Fibroblast of skin of right quadriceps (primary cell): ENCODE measurements around the gene FREM1.
"Not testable (repeated sequence)": the region's sequence is repeated elsewhere in the genome, so short reads cannot be mapped to it uniquely, and the experiment has no call there.

ENCODE experiments used
- DNase-seq: peaks from one replicate; pipeline ENCODE4 v3.0.0-alpha.2; 2013

The FREM1 gene, protein sequence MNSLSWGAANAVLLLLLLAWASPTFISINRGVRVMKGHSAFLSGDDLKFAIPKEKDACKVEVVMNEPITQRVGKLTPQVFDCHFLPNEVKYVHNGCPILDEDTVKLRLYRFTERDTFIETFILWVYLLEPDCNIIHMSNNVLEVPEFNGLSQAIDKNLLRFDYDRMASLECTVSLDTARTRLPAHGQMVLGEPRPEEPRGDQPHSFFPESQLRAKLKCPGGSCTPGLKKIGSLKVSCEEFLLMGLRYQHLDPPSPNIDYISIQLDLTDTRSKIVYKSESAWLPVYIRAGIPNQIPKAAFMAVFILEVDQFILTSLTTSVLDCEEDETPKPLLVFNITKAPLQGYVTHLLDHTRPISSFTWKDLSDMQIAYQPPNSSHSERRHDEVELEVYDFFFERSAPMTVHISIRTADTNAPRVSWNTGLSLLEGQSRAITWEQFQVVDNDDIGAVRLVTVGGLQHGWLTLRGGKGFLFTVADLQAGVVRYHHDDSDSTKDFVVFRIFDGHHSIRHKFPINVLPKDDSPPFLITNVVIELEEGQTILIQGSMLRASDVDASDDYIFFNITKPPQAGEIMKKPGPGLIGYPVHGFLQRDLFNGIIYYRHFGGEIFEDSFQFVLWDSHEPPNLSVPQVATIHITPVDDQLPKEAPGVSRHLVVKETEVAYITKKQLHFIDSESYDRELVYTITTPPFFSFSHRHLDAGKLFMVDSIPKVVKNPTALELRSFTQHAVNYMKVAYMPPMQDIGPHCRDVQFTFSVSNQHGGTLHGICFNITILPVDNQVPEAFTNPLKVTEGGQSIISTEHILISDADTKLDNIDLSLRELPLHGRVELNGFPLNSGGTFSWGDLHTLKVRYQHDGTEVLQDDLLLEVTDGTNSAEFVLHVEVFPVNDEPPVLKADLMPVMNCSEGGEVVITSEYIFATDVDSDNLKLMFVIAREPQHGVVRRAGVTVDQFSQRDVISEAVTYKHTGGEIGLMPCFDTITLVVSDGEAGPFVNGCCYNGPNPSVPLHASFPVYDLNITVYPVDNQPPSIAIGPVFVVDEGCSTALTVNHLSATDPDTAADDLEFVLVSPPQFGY (N-terminal part only)

DNA sequence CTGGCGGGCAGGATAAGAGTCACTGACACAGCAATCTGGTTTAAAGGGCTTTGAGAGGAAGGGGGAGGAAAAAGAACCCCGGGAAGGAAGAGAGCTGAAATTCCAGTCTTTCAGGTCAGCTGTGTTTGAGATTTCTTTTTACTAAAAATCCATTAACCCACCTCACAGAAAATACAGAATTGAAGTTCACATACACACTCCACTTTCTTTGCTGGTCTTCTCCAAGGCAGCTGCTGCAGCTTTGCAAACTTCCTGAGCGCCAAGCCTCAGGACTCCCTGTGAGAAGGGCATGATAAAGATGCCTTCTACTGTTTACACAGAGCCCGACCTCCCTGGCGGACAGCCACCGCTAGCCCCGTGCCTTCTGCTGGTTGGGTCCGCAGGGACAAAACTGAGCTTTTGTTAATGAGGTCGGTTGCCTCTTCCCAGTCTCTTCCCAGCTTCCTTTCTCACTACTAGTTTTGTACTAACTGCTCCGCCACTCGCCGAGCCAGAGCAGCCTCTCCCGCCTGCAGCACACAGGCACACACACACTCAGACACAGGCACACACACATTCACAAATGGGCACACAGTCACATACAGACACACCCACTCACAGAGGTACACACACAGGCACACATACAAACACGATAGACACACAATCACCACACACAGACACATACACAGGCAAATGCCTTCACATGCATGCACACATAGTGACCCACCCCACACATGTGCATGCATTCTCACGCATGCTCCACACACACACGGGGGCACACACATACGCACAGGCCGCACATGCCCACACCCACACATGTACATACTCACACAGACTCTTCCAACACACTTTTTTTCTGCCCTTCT, at the start of gene FREM1:
FREM1 (minus strand) TSS at position 468 of the 845 bp plus-strand sequence. CDS start 41,451 bp downstream, outside the sequence.
- DNase-seq, result peak; percentile 23

DNA sequence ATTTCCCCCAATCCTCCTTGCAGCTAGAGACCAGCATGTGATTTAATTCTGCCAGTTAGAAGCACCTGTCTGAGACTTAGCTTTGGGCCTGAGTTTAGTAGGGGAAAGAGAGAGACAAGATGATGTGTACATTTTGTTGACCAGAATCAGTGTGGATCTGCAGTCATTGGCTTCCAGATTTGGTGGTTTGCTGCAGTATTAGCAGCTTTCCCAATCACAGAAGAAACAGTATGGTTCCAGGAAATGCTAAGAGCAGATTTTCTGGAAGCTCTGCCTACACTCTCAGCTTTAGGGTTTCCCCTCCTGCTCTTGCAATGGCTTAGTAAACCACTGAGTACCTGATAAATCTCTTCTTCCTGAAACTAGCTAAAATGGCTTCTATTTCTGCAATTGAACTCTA, 48.8 kb upstream of the FREM1 start:
- DNase-seq, result no peak

DNA sequence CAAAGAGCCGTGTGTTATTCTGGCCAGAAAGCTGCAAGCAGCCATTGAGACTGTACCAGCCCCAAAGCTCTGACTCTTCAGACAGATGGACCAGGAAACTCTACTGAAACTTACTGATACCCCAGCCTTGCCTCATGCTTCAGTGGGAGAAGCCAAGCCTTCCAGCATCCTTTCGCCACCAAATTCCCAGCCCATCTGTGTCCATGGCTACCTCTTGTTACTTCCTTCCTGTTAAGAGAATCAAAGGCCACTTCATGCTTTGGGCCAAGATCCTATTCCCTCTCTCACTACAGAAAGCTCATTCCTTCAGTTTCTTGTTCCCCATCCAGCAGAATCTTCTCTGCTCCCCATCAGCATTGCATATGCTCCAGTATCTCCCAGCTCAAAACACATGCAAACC, 46.9 kb upstream of the FREM1 start:
- DNase-seq, result no peak

DNA sequence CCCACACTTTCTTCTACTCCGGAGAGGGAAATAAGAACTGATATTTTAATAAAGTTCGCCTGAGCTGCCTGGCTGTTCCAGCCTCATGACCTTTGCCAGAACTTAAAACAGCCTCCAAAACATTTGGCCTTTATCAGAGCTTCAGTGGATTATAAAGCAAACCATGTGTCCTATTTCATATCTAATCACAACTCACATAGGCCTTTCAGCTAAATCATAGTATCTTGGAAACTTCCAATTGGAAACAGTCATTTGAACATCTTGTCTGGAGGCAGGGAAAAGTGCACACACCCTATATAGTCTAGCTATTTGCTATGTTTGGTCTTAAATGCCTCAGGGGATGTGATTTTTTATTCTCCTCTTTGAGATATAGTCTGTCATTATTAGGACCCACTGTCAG, 46.0 kb upstream of the FREM1 start:
- no peak for DNase-seq

DNA sequence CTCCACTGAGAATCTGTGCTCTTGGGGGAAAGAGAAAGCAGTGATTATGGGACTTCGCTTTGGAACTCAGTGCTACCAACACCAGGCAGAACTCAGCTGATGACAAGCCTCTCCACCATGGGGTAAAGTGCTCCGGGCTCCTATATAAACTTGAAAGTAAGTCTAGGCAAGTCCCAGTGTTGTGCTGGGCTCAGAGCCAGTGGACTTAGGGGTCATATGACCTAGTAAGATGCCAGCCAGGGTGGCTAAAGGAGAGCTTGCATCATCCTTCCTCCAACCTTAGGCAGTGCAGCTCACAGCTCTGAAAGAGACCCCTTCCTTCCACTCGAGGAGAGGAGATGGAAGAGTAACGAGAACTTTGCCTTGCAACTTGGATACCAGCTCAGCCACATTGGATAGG, 35.1 kb upstream of the FREM1 start:
- no peak for DNase-seq

DNA sequence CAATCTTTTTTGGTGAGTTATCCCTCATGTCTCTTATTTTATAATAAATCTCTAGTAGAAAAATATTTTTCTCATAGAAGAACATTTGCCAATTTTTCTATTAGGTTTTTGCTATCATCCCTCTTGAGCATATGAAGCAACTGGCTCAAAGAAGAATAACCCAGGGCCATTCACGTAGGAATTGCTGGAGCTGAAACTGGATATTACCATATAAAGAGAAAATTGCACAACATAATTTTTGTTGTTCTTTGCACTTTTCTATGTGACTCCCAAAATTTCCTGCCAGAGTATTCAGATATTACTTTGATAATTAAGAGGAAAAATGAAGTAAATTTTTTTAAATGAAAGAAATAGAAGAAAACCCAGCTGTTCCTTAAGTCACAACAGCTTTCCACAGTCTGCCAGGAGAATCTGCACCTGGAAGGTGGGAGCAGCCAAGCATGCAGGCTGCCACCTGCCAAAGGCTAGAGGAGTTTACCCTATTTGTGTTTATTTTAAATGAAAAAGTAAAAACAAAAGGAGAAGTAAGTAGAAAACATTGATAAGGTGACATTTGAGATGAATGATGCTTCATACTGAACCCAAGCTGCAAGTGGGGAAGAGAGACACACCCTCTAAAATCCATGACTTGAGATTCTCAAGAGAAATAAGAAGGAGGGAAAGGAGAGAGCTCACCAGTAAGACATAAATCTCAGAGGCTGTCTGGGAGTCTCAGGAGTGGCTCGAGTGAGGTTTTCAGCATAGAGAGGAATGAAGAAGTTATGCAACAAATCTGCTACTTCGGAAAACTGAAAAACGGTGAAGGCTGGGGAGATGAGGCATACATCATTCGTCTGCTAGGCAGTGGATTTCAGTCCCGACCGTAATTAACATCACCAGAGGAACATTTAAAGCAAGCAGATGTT, 31.5 kb upstream of the FREM1 start:
- peak; percentile 19 for DNase-seq

DNA sequence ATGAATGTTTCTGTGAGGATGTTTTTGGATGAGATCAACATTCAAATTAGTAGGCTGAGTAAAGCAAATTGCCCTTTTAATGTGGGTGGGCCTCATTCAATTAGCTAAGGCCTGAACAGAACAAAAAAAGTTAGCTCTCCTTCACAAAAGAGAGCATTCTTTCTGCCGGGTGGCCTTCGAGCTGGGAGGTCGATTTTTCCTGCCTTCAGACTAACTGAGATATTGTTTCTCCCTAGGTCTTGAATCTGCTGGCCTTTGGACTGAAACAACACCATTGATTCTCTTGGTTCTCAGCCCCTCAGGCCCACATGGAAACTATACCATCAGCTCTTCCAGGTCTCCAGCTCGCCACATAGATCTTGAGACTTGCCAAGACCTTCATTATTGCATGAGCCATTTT, 29.1 kb upstream of the FREM1 start:
- no peak for DNase-seq

DNA sequence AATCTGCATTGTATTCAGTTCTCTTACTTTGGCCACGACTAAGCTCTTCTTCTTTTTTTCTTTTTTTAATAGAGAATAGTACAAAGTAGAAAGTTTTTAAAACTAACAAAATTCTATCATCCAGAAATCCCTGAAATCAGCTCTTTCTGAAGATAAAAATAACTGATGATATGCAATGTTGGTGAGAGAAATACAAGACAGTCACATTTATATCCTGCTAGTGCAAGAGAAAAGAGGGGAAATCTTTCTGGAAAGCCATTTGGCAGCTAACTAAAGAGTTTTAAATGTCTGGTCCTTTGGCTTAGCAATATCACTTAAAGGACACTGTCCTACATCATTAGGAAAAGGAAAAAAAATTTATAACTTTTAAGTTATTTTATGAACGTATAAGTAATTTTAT, 27.0 kb upstream of the FREM1 start:
- no peak for DNase-seq

DNA sequence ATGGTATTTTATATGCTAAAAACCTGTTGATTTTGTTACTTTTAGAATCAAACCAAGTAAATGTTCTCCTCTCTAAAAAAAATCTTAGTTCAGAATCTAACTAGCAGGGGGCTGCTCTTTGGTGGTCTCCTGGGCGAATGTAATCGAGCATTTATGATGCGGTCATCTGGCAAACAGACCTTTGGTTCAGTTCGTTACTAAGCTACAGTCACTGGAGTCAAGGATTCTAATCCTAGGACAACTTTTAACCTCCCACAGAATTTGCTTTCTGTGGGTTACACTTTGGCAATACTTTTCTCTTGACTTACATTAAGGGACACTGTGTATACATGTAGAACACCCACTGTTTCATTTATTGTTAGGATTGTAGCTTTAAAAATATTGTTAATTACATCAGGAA, 26.3 kb upstream of the FREM1 start:
- DNase-seq, result no peak

DNA sequence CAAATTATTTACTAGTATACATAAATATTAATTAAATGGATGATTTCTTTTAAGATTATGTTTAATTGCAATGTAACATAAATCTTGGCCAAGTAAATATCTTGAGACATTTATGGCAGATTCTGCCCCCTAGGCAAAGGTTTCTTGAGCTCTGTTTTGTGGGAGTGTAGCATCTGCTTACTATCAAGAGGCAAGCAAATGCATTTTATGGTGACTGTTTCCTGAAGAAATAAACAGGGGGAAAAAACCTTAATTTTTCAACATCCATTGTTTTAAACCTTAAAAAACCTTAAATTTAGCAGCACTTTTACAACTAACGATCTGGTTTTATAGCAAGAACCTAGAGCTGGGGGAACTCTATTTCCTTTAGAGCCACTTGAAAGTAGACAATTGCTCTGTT, 25.7 kb upstream of the FREM1 start:
- no peak for DNase-seq

DNA sequence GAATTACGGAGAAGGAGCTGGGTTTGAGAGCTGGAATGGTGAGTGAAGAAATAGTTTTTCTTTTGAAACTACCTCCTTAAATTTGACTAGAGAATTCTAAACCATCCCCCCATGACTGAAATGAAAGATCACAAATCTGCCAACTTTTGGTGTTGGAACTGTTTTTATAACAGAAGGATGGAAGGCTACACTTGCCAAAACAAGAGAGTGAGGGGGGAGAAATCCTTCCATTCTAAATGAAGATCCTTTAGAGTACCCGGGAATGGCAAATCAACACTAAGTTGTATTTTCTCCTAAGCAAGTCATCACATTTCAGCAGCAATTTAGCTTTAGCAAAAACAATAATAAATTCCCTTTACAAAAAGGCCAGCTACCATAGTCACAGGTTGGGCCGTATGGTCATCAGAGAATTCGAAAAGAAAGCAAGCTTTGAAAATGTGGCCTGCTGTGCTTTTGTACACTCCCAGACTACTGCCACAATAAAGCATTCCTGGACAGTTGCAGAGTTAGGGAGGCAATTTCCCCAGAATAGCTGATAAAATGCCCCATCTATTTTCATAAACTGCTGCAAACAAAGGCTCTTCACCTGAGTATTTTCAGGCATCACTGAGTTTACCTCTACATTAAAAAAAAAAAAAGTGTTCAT, 25.0 kb upstream of the FREM1 start:
- DNase-seq, result no peak

DNA sequence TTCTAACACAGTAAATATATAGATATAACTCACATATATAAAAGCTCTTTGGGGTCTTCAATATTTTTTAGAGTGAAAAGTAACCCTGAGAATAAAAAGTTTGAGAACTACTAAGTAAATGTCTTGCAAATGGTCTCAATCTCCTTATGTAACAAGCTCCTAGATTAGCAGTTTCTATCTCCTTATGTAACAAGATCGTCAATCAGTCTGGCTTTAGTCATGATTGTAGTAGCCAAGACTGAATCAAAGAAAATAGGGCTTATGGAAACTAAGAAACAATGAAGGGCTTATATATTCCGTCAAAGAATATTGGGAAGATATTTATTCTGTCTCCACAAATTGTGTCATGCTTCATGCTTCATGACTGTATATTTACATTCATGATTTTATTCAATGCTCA, 22.4 kb upstream of the FREM1 start:
- DNase-seq, result no peak

DNA sequence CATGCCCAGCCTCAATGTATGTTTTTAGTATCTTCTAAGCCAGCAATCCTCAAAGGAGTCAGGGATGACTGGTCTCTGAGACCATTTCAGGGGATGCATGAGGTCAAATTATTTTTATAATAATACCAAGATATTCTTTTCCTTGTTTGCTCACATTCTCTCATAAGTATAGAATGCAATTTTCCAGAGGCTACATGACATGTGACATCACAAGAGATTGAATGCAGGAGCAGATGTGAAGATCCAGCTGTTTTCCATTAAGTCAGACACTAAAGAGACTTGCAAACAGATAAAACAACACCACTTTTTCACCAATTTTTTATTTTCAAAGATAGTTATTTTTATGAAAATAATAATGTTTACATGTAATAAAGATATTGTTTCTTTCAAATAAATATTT, 22.0 kb upstream of the FREM1 start:
- DNase-seq, result no peak

DNA sequence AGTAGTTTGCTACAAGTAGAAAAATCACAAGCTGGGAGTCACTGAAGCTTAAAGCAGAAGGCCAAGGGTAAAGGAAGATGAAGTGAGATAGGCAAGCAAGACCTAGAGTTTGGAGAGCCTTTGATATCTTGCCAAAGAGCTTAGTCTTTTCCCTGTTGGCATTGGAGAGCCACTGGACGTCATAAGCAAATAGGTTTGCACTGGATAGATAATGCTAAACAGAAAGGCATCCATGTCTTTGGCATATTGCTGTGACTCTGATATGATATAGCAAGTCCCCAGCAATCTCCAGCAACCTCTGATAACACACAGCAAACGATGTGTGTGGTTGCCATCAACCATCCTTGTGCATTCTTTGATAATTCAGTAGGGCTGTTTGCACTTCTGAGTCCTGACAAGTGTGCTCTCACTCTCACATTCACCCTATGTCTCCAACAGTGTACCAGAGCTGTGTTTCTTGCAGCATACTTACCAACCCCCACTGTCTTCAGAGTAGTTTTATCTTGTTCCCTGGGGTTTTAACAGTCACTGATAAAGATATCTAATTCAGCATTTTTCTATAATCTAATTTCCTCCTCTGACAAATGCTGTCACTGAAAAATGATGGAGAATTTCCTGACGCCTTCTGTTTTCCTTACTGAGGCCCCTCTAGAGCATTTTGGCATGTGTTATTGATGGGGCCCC, 16.9 kb upstream of the FREM1 start:
- DNase-seq, result no peak

DNA sequence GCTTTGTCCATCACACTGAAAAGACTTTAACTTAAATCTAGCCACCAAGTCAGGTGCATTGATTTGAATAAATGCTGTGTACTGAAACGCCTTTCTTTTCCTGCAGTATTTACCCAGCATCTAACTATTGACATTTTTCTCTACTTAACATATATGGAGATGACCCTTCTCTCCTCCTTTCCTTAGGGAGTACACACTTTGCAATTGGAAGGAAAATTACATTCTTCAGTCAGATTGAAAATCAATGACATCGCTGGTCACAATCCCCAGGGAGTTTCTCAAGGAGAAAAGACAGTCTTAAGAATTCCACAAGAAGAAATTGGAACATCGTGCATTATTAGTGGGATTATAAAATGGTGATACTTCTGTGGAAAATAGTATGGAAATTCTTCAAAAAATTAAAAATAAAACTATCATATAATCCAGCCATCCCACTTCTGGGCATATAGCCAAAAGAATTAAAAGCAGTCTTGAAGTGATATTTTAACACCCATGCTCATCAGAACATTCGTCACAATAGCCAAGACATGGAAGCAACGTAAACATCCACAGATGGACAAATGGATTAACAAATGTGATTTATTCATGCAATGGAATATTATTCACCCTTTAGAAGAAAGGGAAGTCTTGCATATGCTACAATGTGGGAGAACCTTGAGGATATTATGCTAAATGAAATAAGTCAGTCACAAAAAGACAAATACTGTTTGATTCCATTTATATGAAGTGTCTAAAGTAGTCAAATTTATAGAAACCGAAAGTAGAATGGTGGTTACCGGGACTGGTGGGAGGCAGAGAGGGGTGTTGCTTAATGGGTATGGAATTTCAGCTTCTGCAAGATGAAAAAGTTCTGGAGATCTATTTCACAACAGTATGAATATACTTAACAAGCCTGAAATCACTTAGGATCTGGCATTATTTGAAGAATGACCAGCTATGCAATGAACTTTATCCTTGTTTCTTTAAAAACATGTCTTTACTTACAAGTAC, 14.3 kb upstream of the FREM1 start:
- DNase-seq, result peak; percentile 65

DNA sequence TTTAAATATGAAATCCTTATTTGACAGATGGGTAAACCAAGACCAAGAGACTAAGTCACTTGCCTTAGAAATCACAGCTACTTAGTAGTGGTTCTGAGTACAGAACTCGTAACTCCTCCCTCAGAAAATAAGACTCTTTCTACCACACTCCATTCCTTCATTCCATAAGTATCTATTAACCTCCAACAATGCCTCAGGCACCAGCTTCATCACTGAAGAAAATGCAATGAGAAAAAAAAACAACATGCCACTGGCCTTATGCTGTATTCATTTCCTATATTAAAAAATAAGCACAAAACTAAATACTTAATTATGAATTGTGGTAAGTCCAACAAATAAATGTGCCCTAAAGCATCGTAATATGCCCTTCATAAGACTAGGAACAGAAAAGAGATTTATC, 13.5 kb upstream of the FREM1 start:
- no peak for DNase-seq

DNA sequence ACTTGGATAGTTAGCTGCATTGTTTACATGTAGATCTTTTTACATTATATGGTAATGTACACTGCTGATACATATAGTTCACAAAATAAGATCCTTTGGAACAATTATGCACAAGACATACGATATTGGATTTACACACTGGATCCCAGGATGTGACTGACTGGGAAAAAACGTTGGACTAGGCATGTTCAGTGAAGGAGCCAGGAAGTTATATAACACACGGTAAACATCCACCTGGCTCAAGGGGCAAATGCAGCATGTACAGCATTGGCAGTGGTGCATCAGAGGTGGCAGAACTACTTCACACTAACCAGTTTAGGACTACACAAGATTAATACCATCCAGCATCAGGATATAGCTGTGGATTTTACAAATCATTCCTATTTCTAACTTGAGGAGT, 10.6 kb upstream of the FREM1 start:
- not testable (repeated sequence) for DNase-seq

DNA sequence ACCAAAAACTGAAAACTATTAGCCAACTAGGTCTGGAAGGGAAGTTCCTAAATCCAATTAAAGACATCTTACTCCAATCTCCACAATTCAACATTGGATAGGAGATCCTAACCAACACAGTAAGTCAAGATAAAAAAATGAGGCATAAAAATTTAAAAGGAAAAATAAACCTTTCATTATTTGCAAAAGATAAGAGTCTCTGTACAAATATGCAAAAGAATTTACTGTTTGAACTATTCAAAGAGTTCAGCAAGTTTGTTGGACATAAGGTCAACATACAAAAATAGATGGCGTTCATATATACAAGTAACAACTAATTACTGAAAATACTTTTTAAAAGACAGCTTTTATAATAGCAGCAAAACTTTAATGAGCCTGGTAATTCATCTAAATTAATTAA, 3.1 kb upstream of the FREM1 start:
- DNase-seq, result no peak

DNA sequence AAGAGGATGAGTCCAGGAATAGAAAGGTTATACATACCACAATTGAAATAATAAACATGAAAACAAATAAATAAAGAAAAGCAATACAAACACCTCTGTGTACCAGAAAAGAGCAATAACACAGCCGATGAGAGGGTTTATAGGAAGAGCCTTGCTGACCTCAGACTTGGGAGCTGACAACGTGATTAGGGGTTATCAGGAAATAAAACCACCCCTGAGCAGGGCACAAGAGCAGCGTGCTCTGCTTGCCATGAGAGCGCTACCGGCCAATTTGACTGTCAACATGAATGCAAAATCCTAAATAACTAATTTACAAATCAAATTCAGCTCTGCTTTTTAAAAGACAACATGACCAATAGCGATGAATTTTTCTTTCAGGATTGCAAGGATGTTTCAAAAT, 2.6 kb upstream of the FREM1 start:
- no peak for DNase-seq
